MM.1S (cell line): ENCODE results near the gene KIF3C.

Experiments
- EZH2 ChIP-seq: fragments of 300-600 bp; sonication (generic); optimal IDR thresholded peaks from 2 replicates; pipeline ENCODE3; 2017; ENCODE audit warnings: low read depth, mild to moderate bottlenecking, antibody characterized with exemption, low read length, mixed read lengths
- TF ChIP-seq, protein P1 (sequence below): fragments of 300-600 bp; sonication (generic); IDR thresholded peaks from 2 replicates; pipeline ENCODE4 v1.5.1; 2016; ENCODE audit warnings: antibody characterized with exemption, low read length, mixed read lengths

DNA sequence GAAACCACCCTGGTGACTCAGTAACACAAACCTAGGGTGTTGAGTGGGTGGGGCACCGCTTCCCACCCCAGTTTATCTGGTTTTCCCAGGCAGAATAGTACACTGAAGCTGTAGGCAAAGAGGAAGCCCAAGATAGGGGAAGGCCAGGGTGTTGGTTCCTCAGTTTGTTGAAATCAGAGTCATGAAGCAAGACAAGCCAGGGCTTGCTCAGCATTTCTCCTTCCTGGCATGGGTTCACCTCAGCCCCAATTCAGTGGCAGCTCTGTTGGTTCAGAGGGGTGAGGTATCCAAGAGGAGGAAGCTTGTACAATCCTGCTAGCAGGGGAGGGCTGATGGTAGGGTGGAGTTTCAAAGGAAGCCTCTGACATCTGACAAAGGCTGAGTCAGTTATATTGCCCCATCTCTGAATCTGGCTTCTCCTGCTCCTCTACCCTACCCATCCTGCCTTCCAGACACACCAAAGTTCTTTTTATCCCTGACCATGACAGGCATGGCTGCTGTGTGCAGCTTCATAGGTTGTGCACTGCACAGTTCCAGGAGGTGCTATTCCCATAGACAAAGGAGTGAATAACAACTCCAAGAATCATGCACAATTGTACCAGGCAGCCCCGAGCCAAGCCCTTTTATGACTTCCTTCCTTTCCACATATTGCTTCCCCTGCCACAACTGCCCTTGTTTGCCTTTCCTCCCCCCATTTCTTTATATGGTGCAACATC is 26.7 kb upstream of the KIF3C start:
- TF ChIP-seq, protein P1, sequence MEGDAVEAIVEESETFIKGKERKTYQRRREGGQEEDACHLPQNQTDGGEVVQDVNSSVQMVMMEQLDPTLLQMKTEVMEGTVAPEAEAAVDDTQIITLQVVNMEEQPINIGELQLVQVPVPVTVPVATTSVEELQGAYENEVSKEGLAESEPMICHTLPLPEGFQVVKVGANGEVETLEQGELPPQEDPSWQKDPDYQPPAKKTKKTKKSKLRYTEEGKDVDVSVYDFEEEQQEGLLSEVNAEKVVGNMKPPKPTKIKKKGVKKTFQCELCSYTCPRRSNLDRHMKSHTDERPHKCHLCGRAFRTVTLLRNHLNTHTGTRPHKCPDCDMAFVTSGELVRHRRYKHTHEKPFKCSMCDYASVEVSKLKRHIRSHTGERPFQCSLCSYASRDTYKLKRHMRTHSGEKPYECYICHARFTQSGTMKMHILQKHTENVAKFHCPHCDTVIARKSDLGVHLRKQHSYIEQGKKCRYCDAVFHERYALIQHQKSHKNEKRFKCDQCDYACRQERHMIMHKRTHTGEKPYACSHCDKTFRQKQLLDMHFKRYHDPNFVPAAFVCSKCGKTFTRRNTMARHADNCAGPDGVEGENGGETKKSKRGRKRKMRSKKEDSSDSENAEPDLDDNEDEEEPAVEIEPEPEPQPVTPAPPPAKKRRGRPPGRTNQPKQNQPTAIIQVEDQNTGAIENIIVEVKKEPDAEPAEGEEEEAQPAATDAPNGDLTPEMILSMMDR: no peak
- no peak for TF ChIP-seq EZH2
